ENCODE results near the gene DUS2. TPM values are rescaled to one million over a fixed set of nuclear protein-coding genes. Genes with fewer than 3 reads are reported as not detected.

DUS2 gene
- total RNA-seq, 1 experiment from 2014 or later, result 19.9 TPM

DNA sequence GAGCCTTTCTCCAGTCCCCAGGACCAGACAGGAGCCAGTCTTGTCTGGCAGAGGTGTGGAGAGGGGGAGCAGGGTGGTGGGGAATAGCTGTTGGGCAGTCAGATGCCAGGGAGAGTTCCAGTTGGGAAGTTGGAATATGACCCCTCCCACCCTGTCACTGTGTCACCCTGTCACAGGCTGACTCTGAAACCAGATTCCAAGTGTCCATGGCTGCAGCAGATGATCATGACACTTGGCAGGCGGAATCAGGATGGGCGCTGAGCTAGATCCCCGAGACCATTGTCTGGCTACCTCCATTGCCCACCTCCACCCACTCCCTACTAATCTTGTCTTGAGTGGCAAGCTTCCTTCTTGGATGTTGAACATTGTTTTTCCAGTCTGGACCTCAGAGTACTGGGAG, 52.9 kb downstream of the DUS2 start:
- POLR2A ChIA-PET (ENCODE audit: unreplicated experiment), result interaction anchor here (0.5 kb wide), 1 partner anchor 10 kb away, joined by 5 read pairs; no protein-coding TSS in a partner anchor
- Histone ChIP-seq H2AFZ (ENCODE audit: low read length) (no peak overlapping the region), H3K4me3 (ENCODE audit: low read length) (no peak overlapping the region), H3K4me2 (ENCODE audit: low read length) (no peak overlapping the region), H3K9me3 (ENCODE audit: low read length) (no peaks in the 10 kb centered on the region), H3K4me1 (ENCODE audit: insufficient read depth, low read length) (peaks cover 8% of the 10 kb centered on the region), H3K9me2 (replicated peaks; ENCODE audit: low read length) (no peaks in the 10 kb centered on the region), H3F3A (ENCODE audit: low read length, unreplicated experiment) (no peaks in the 10 kb centered on the region), H4K20me1 (ENCODE audit: low read length) (no peaks in the 10 kb centered on the region), H3K79me2 (ENCODE audit: low read length) (no peaks in the 10 kb centered on the region), H3K27me3 (ENCODE audit: low read length) (no peaks in the 10 kb centered on the region), H3K27ac (ENCODE audit: low read length) (no peak overlapping the region), H3K9ac (ENCODE audit: low read length) (no peak overlapping the region), H3K36me3 (ENCODE audit: low read depth, low read length) (peaks cover 3% of the 10 kb centered on the region; the same call in 1 of the 2 replicates)
- TF ChIP-seq EZH2phosphoT487 (IDR thresholded peaks at IDR 0.05; ENCODE audit: borderline replicate concordance, low read length), result no peak
- TF ChIP-seq EZH2 (IDR thresholded peaks at IDR 0.05; ENCODE audit: low read length, unreplicated experiment), result no peak
- CTCF ChIA-PET, result no interaction called here
- DNase-seq (no peak), ATAC-seq (no peak)
- intact Hi-C loops (cut with micrococcal nuclease), result no loop called here
- no TSS peak for BruUV-seq (replicated peaks)

DNA sequence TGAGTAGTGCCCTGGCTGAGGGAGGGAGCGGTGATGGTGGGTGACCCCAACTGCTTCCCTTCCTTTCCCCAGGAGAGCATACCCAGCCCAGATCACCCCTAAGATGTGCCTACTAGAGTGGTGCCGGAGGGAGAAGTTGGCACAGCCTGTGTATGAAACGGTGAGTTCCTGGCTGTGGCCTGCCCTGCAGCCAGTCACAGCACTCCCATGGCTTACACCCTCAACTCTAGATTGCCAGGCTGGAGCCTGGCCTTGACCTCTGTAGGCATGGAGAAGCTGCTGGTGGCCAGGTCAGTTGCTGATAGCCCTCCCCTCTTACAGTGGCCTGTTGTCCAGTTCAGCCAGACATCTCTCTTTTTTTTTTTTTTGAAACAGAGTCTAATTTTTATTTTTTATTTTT, 53.5 kb downstream of the DUS2 start:
- H3K36me3 ChIP-seq (ENCODE audit: low read depth, low read length), result no peaks in the 10 kb centered on the region; the same call in 1 of the 2 replicates
- no peaks in the 10 kb centered on the region for H3F3A ChIP-seq (ENCODE audit: low read length, unreplicated experiment)
- TF ChIP-seq EZH2phosphoT487 (IDR thresholded peaks at IDR 0.05; ENCODE audit: borderline replicate concordance, low read length), result no peak
- TF ChIP-seq EZH2 (IDR thresholded peaks at IDR 0.05; ENCODE audit: low read length, unreplicated experiment), result no peak
- TF ChIP-seq, protein P1, sequence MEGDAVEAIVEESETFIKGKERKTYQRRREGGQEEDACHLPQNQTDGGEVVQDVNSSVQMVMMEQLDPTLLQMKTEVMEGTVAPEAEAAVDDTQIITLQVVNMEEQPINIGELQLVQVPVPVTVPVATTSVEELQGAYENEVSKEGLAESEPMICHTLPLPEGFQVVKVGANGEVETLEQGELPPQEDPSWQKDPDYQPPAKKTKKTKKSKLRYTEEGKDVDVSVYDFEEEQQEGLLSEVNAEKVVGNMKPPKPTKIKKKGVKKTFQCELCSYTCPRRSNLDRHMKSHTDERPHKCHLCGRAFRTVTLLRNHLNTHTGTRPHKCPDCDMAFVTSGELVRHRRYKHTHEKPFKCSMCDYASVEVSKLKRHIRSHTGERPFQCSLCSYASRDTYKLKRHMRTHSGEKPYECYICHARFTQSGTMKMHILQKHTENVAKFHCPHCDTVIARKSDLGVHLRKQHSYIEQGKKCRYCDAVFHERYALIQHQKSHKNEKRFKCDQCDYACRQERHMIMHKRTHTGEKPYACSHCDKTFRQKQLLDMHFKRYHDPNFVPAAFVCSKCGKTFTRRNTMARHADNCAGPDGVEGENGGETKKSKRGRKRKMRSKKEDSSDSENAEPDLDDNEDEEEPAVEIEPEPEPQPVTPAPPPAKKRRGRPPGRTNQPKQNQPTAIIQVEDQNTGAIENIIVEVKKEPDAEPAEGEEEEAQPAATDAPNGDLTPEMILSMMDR (conservative IDR thresholded peaks at IDR 0.05; ENCODE audit: low read depth, low read length), result no peak
- no peaks in the 10 kb centered on the region for H3K79me2 ChIP-seq (ENCODE audit: low read length)
- H2AFZ ChIP-seq (ENCODE audit: low read length), result no peak overlapping the region
- ATAC-seq (no peak), DNase-seq (no peak)
- BruUV-seq (replicated peaks), result no TSS peak
- no peak overlapping the region for H3K4me3 ChIP-seq (ENCODE audit: low read length)
- ChIA-PET CTCF (no interaction called here), POLR2A (ENCODE audit: unreplicated experiment) (no interaction called here)
- intact Hi-C loops (cut with micrococcal nuclease), result no loop called here
- H3K4me1 ChIP-seq (ENCODE audit: insufficient read depth, low read length), result peaks cover 8% of the 10 kb centered on the region
- H3K27me3 ChIP-seq (ENCODE audit: low read length), result no peaks in the 10 kb centered on the region
- no peak overlapping the region for H3K4me2 ChIP-seq (ENCODE audit: low read length)
- no peak overlapping the region for H3K9ac ChIP-seq (ENCODE audit: low read length)
- H3K27ac ChIP-seq (ENCODE audit: low read length), result no peak overlapping the region
- no peaks in the 10 kb centered on the region for H3K9me2 ChIP-seq (replicated peaks; ENCODE audit: low read length)
- H3K9me3 ChIP-seq (ENCODE audit: low read length), result no peaks in the 10 kb centered on the region
- H4K20me1 ChIP-seq (ENCODE audit: low read length), result no peaks in the 10 kb centered on the region

DNA sequence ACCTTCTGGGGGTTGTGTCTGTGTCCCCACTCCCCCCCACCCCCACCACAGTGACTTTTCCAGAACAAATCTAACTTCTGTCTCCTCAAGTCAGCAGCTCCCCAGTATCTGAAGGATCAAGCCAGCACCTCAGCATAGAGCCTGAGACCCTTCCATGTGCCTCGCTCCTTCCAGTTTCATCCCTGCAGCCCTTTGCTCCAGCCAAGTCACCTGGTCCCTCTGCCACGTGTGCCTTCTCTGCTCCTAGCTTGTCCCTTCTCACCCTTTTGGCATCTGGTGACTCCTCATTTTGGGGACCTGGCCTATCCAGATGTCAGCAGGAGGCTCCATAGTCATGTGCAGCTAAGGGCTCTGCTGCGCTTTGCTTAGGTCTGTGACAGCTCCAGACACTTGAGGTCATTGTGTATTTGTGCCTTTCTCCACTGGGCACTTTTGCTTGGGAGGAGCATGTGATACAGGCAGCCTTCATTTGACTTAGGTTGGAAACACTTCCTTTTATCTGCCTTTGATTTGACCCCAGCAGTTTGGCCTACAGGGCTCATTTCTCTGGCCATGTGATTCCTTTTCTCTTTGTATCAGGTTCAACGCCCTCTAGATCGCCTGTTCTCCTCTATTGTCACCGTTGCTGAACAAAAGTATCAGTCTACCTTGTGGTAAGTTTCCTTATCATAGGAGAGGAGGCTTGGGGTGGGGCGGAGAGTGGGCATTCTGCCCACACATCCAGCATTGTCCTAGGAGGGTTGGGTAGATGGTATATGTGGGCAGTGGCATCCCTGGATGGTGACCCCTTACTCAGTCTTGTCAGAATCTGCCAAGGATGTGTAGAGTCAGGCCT, 55.0 kb downstream of the DUS2 start:
- H4K20me1 ChIP-seq (ENCODE audit: low read length), result no peaks in the 10 kb centered on the region
- H3K27ac ChIP-seq (ENCODE audit: low read length), result no peak overlapping the region
- ATAC-seq (no peak), DNase-seq (no peak)
- no peak overlapping the region for H3K4me3 ChIP-seq (ENCODE audit: low read length)
- H2AFZ ChIP-seq (ENCODE audit: low read length), result no peak overlapping the region
- no peaks in the 10 kb centered on the region for H3K79me2 ChIP-seq (ENCODE audit: low read length)
- H3F3A ChIP-seq (ENCODE audit: low read length, unreplicated experiment), result no peaks in the 10 kb centered on the region
- H3K9ac ChIP-seq (ENCODE audit: low read length), result no peak overlapping the region
- no peaks in the 10 kb centered on the region for H3K27me3 ChIP-seq (ENCODE audit: low read length)
- H3K9me2 ChIP-seq (replicated peaks; ENCODE audit: low read length), result no peaks in the 10 kb centered on the region
- no peak overlapping the region for H3K4me2 ChIP-seq (ENCODE audit: low read length)
- CTCF ChIA-PET, result no interaction called here
- no peaks in the 10 kb centered on the region for H3K4me1 ChIP-seq (ENCODE audit: insufficient read depth, low read length)
- no peaks in the 10 kb centered on the region; the same call in 1 of the 2 replicates for H3K36me3 ChIP-seq (ENCODE audit: low read depth, low read length)
- POLR2A ChIA-PET (ENCODE audit: unreplicated experiment), result no interaction called here
- TF ChIP-seq EZH2phosphoT487 (IDR thresholded peaks at IDR 0.05; ENCODE audit: borderline replicate concordance, low read length) (no peak), EZH2 (IDR thresholded peaks at IDR 0.05; ENCODE audit: low read length, unreplicated experiment) (no peak)
- TF ChIP-seq, protein P1 (conservative IDR thresholded peaks at IDR 0.05; ENCODE audit: low read depth, low read length), result no peak
- no peaks in the 10 kb centered on the region for H3K9me3 ChIP-seq (ENCODE audit: low read length)
- intact Hi-C loops (cut with micrococcal nuclease), result no loop called here
- BruUV-seq (replicated peaks), result no TSS peak
